Hematopoietic multipotent progenitor cell treated with erythropoietin and hydrocortisone succinate and interleukin-3 and kit ligand, for 8 days (in vitro differentiated cells): ENCODE results near the gene MACROH2A1.

Source experiments
- DNase-seq: peaks from one replicate; pipeline ENCODE4 v3.0.0-alpha.2; 2015

The MACROH2A1 gene

DNA sequence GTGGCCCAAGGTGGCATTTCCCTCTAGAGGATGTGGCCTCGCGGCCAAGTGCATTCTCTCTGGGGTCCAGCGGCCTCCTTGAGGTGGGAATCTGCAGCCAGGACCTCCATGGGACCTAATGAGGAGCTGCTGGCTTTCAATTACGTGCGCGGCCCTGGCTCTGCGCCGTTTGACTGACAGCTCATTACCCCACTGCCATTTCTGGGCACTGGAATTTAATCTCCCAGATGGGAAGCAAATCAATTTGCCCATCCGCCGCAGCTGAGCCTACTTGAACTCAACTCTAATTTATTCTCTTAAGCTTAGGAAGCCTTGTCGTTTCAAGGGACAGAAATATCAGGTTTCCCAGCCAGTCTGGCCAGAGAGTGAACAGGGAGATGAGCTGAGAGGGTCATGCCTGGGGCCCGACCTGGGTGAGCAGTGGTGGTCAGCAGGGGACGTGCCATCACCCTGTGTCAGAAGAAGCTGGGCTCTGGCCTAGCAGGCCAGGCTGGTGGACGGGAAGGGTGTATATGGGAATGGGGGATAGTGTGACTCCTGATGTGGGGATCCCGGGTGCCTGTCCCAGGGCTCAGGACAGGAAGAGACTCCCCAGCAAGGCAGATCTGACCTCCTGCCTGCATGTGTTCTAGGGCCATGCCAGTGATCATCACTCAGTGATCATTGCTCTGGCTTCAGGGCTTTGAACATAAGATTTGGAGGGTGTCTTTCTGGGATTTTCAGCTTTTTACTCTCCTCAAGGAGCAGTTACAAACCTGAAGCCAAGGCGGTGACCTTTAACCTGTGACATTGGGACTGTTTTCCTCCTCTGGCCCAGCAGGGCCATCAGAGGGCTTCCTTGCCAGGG lies 69.7 kb downstream of the MACROH2A1 start:
- DNase-seq = no peak

DNA sequence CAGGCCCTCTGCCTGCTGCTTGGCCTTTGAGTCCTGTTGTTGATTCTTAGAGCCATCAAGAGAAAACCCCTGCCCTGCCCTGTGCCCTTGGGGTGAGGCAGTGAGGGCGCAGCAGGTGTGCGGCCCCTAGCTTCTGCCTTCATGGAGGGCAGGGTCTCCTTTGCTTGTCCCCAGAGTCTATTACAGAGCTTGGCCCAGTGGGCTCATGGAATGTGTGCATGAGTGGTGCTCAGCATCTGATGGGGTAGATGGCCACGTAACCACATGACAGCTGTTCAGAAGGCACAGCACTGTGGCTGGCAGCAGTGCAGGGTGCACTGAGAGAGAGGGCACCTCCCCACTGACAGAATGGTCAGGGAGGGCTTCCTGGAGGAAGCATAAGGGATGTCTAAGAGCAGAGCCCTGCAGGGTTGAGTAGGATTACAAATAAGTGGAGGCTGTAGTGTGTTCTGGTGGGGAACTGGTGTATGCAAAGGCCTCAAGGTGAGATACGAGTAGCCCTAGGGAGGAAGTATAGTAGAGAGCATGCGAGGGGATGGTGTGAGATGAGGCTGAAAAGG lies 70.8 kb downstream of the MACROH2A1 start:
- DNase-seq = no peak

DNA sequence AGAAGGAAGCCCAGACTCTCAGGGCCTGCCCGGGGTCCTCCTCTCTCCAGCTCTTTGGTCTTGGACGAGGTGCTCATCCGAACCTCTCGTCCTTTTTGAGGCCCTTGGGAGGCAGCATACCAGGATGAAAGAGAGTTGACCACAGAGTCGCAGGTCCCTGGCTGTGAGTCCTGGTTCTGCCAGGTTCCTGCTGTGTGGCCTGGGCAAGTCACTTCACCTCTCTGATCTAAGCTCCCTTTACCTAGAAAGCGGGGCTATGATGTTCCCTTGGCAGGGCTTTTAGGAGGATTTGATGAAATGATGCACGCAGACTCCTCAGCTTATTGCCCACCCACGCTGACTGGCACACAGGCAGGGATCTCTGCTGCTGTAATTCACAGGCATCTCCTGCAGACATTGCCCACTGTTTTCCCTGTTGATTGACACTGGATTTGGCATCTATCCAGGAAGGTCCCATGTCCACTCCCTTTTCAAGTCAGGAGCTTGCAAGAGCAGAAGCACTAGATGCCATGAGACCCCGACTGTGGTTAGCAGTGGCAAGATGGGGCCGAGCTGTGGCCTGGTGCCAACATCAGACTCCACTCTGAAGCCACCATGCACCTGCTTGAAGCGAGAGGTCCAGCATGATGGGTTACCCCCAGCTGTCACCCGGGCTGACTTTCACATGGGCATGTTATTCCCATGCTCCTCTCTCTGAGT lies 71.5 kb downstream of the MACROH2A1 start:
- no peak for DNase-seq

DNA sequence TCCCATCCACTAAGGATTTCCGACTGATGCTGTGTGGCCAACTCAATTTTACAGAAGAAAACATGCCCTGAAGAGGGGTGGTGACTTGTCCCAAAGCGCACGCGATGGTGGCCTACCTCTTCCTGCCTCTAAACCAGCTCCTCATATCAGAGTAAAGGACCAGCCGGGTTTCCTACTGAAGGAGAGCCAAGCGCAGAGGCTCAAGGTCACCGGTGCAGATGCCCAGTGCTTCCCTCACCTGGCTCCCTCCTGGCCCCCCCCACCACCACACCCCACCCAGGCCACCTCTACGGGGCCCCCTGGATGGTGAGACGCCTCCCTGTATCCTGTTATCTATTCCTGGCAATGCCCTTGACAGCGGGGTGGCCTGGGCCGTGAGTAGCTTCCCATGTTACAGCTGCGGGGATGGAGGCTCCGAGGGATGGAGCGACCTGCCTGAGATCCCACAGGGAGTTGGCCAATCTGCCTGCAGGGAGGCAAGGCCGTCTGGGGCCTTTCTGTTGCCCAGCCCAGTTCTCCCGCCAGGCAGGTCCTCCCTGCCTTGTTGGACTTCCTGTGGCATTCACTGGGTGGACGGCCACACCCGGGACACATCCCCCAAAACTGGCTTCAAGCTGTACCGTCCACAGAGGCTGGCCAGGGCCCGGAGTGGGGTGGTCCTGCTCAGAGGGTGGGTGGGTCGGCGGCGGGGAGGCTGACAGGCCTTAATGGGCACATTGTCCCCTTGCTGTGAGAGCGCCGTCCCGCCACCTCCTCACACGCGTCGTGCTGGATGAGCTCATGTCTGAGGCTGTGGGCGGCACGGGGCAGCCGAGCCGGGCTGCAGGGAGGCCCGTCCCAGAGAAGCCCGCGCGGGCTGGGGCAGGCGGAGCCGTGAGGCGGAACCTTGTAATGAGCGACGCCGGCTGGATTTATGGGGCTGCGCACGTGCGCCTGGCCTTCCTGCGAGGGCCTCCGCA lies 72.5 kb downstream of the MACROH2A1 start:
- no peak for DNase-seq

DNA sequence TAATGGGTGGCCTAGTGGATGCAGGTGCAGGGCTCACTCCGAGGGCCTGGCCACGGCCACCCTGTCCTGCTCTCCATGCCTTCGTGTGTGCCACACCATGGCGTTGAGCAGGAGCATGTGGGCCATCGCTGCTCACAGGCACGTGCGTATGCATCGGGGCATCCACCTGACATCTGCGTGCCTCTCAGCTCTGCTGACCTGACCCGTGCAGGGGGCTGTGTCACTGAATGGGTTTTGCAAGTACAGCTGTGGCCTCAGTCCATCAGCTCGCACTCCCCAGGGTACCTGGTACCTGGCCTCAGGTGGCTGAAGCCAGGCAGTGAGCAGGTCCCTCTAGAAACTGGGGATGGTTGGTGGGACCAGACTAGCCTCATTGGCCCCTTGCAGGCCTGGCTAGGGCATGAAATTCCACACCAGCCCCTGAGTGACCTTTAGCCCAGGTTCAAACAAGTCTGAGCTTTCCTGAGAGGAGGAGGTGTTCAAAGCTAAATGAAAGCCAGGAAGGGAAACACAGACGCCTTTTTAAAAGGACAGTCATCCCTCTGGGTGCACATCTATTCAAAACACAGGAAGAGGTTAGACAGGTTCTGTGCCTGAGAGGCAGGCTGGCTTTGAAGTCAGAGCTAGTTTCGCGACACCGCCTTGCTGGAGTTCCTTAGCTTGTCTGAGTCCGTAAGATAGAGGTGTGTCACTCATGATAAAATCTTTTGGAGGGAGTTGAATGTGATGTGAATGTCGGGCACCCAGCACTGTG lies 74.0 kb downstream of the MACROH2A1 start:
- DNase-seq = no peak

DNA sequence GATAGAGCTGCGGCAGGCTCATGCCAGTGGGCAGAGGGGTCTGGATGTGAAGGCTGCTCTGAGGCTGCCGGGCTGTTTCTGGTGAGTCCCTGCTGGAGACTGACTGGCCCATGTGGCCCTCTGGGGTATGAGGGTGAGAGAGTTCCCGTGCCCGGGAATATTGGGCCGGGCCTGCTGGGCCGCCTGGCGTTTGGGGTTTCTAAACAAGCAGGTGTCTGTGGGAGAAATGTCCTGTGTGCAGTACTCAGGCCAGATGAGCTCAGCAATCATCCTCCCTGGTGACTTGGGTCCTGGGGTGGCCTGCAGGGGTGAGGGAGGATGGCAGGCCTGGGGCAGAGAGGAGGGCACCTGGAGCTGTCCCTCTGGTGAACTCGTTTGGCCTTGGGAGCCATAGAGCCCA lies 74.9 kb downstream of the MACROH2A1 start:
- no peak for DNase-seq

DNA sequence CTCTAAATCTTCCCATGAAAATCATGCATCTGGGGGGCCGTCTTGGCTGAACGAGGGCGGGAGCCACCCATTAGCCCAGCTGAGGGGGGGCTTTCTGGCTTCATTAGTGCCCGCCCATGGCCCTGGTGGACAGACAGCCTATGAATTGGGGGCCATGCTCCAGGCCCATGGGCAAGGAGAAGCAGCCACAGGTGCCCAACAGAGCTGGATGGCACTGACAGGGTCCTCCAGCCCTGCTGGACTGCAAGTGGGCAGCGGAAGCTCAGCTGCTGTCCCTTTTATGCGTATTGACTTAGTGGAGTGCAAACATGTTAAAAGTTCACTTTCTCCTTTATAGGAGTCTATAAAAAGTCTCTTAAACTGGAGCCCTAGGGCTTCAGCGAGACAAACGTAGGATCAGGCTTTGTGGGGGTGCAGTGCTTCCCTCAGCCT lies 75.3 kb downstream of the MACROH2A1 start:
- DNase-seq = no peak

DNA sequence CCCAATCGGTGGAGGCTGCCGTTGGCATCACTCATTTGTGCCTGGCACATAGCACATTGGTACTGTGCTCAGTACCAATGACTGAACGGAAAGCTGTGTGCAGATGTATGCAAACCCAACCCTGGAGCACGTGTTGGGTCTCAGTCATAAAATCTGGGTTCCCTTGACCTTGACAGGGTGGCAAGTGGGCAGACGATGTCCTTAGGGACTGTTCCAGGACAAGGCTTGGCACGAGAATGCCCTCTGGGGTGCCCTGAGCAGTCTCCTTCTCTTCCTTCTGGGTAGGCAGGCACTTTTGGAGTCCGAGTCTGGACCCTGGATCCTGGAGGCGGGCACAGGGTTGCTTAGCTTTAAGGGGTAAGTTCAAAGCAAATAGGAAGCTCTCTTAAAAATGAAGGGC lies 75.8 kb downstream of the MACROH2A1 start:
- no peak for DNase-seq

DNA sequence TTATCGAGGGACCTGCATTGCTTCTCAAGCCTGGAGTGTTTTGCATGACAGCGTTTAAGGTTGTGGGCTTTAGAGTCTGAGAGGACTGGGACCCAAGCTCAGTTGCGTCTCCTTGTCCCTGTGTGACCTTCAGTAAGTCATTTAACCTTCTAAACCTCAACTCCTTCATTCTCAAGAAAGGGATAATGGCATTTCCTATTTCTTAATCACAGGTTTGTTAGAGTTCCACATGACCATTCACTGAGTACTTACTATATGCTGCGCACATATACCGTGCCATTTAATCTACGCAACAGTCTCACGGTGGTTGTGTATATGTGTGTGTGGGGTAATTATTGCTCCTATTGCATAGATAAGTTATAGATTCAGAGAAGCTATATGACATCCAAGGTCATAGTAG lies 76.3 kb downstream of the MACROH2A1 start:
- DNase-seq = no peak

DNA sequence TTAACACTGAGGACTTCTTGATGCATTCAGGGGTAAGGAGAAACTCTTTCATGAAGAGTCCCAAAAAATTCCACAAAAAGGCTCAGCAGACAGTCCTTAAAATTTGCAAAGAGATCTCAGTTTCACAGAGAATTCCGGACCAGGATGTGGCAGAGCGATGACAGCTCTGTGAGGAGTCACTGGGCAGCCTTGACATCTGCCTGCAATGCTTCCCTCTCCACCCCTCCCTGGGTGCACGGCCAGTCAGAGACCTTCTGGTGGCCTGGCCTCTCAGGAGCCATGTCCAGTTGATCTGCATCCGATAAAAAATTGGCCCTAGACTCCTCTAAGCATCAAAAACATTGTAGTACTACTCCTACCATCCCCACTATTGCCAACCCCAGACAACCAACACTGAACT lies 76.8 kb downstream of the MACROH2A1 start:
- no peak for DNase-seq

DNA sequence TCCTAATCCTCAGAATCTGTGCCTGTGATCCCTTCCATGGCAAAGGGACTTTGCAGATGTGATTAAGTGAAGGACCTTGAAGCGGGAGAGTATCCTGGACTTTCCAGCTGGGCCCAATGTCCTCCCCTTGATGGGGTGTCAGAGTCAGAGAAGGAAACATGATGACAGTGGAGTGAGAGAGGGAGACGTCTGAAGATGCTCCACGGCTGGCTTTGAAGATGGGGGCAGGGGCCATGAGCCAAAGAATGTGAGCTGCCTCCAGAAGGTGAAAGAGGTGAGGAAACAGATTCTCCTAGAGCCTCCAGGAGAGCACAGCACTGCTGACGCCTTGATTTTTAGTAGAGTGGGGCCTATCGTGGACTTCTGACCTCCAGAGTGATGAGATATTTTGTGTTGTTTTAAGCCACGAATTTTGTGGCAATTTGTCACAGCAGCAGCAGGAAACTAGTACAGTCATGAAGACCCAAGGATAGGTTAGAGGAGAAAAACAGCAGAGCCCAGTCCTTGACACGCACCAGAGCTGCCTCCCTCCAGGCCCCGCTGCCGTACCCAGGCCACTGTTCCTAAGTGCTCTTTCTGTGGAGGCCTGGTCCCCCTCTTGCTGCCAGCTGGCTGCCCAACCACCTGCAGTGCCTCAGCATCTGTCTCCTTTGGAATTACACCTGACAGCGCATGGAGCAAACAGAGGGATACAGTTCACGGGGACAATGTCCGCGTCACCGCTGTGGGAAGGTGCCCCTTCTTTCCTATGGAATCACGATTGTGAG lies 78.1 kb downstream of the MACROH2A1 start:
- no peak for DNase-seq

DNA sequence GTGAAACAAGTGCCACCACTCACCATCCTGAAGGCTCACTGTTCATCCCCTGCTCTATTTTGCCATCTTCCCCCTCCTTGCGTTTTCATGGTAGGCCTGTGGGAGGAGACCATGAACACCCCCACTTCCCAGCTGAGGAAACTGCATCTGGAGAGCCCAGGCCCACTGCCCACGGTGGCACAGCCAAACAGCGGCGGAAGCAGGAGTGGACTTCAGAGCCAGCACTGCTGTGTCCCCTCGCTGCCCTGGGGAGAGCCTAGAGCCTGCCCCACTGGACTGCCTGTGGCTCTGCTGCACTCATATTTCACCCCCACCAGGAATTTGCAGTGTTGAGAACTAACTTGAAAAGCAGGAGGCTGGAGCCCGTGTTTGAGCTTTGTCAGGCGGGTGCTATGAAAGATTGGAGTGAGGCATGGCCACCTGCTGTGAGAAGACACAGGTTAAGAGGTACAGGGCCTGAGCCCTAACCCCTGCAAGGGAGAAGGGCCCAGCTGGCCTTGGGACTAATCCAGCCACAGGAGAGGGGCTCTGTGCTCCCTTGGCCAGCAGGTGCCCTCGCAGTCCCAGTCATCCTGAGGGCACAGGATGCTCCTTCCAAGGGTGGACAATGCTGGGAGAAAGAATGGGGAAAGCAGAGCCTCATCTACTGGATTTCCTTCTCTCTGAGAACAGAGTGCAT lies 79.0 kb downstream of the MACROH2A1 start:
- no peak for DNase-seq

DNA sequence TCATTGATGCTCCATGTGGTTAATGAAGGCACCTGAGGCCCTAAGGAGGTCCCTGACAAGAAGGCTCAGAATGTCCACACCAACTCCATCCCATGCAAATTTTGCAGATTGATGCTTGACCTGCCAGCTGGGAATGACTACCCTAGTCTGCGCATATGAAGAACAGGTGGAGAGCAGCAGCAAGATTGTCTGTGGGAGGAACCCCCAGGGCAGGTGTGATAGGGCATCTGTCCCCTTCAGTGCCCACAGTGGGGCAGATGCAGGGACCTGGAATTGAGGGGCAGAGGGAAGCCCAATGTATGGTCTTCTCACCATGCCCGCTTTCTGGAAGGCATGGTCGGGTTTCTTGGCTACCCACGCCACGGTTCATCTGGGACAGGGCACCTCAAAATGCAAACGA lies 79.6 kb downstream of the MACROH2A1 start:
- no peak for DNase-seq

DNA sequence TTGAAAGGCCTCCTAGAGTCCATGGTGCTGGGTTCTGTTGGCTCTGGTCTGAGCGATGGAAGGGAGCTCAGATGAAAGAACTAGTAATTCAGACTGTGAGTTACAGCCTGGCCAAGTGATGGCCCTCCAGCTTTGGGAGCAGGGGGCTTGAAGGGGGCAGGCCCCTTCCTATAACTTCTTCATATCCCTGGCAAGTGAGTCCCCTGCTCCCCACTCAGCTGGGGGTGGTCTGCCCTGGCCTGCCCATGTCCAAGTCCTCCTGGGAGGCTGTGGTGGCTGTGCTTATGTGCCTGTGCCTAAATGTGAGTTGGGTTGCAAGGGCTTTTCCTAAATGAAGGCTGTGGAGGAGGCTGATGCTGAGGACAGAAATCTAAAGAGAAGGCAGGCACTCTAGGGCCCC lies 80.1 kb downstream of the MACROH2A1 start:
- DNase-seq = no peak

DNA sequence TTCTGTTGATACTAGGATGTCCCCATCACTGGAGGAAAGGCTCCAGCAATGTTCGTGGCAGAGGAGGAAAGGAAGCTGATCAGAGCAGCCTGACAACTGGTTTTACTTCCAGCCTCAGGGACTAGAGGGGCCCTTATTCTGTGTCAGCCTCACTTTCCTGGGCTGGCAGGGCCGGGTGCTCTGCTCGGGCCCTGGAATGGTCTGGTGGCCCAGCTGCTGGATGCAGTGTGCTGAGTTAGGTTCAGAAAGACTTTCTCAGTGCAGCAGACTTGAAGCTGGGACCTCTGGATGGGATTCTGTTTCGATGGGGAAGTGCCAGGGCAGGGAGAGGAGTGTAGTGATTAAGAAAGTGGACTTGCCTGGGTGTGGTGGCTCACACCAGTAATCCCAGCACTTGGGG lies 81.0 kb downstream of the MACROH2A1 start:
- DNase-seq = no peak

DNA sequence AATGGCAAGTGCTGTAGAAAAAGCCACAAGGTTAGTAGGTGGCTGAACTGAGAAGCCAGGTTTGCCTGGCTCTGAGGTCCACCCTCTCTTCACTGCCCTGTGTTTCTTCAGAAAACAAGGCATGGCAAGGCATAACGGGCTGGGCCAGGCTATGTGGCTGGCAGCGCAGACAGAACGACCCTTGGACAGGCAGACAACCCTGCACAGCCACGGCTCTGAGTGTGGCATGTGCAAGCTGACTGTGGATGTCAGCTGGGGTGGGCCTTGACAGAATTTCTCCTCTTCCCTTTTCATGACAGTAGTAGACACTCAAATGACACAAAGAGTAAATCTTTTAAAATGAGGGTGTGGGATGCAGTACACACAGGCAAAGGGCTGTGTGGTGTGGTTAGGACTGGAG lies 81.7 kb downstream of the MACROH2A1 start:
- DNase-seq = no peak

DNA sequence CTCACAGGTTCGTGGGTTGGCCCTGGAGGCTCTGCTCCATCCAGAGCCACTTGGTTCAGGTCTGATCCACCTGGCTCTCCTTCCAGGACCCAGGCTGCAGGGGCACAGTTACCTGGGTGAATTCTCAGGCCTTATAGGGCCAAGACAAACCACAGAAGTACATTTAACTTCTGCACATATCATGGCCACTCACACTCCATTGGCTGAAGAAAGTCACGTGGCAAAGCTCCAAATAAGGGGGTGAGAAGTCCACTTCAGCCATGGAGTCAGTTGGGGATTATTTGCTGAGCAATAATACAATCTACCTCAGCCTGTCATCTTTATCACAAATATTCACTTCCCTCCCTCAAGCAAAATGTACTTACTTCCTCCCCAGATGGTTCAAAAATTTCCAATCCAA lies 83.6 kb downstream of the MACROH2A1 start:
- DNase-seq = no peak

DNA sequence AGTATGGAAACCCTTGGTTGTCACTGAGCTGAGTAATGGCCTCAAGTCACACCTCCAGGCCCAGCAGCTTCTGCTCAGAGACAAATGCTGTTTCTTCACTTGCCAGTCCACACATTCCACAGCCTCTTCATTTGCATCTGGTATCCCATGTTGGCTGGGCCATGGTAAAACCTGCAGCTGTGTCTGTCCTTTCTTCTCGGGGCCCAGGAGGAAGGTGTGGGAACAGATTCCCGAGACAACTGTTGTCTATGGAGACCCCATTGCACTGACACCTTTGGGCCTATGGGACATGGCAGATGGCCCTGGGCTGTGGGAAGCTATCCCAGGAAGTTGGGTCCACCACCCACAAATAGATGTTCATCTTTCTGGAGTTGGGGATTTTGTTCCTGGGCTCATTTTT lies 85.1 kb downstream of the MACROH2A1 start:
- DNase-seq = no peak

DNA sequence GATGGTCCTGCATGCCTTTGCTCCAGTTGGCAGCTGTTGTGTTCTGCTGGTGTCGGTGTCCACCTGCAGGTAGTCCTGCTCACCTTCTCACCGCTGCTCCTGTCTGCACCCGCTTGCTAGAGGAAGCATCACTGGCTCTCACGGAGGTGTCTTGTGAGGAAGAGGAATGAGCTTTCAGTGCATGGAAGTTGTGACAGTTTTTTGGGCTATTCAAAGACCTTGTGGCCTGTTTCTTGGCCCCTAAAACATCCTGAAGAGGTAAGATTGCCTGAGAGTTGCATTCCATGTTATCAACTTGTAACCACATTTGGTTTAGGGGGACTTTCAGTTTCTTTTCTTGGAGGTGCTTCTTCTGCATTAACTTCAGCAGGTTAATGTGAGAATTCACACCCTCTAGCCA lies 85.6 kb downstream of the MACROH2A1 start:
- DNase-seq = no peak

DNA sequence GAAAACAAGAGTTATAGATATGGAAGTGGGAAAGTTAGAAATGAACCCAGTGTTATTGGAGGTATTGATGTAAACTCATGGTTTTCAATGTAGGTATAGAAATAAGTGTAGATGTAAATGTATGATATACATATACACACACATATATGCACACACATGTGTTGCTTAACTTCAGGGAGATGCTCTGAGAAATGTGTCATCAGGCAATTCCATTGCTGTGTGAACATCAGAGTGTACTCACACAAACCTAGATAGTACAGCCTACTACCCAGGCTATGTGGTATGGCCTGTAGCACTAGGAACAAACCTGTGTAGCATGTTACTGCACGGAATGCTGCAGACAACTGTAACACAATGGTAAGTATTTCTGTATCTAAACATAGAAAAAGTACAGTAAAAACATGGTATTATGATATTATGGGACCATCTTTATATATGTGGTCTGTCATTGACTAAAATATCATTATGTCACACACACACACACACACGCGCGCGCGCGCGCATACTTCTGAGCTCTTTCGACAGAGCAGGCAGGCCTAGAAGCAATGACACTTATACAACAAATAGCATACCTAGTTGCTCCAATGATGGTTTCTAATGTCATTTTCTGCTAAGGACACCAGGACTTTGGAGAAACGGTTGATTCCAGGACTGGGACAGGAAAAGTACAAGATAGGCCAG lies 86.6 kb downstream of the MACROH2A1 start:
- DNase-seq = no peak
